Gastrocnemius medialis (tissue), 4 donors: ENCODE data around the gene CYBA. TPM values are rescaled to one million over a fixed set of nuclear protein-coding genes. Genes with fewer than 3 reads are reported as not detected.
A peak's percentile ranks its signal among the peaks of the same experiment; 100 is the strongest.

ENCODE experiments used
- ATAC-seq, 2 donors: fragments of 150-250 bp; one replicate each; pipeline ENCODE4 v1.9.1; 2016
- DNase-seq, 2 donors: peaks; one replicate each; pipeline ENCODE4 v3.0.0-alpha.2; 2019
- H3K27ac ChIP-seq, 4 donors: fragments of 200-600 bp; sonication (generic); 1 replicate in 1 of 4; 2 replicates in 3 of 4; pipeline ENCODE4 v1.5.1; 2016 to 2018; ENCODE audit warnings: mild to moderate bottlenecking in 2 of 4, moderate library complexity in 1 of 4
- H3K27me3 ChIP-seq, 3 donors: fragments of 200-600 bp; sonication (generic) in 2 of 3; 1 replicate in 1 of 3; 2 replicates in 2 of 3; pipeline versions ENCODE4 v1.5.1 to v1.6.0; 2016 to 2019; ENCODE audit warnings: mild to moderate bottlenecking in 1 of 3, moderate library complexity in 1 of 3
- H3K36me3 ChIP-seq, 2 donors: fragments of 200-600 bp; sonication (generic) in 1 of 2; one replicate each; pipeline ENCODE4 v1.5.1; 2017 to 2018
- H3K4me1 ChIP-seq, 2 donors: fragments of 200-600 bp; sonication (generic) in 1 of 2; one replicate each; pipeline ENCODE4 v1.5.1; 2016 to 2017; ENCODE audit warnings: mild to moderate bottlenecking in 2 of 2
- H3K4me3 ChIP-seq, 4 donors: fragments of 200-600 bp; sonication (generic) in 3 of 4; 1 replicate in 1 of 4; 2 replicates in 3 of 4; pipeline ENCODE4 v1.5.1; 2016 to 2019; ENCODE audit warnings: mild to moderate bottlenecking in 2 of 4
- H3K9me3 ChIP-seq, 3 donors: fragments of 200-600 bp; sonication (generic) in 2 of 3; 1 replicate in 1 of 3; 2 replicates in 2 of 3; pipeline ENCODE4 v1.5.1; 2016 to 2019
- CTCF ChIP-seq, 5 experiments: fragments of 450-650 bp in 3 of 5; fragments of 200-600 bp in 2 of 5; sonication (generic) in 2 of 5; IDR thresholded peaks in 4 of 5; conservative IDR thresholded peaks in 1 of 5; 1 replicate in 4 of 5; 2 replicates in 1 of 5; pipeline ENCODE4 v1.5.1; 2016 to 2019; ENCODE audit warnings: antibody characterized with exemption in 5 of 5, mild to moderate bottlenecking in 3 of 5, moderate library complexity in 3 of 5
- POLR2A ChIP-seq, 2 donors: fragments of 450-650 bp; IDR thresholded peaks; one replicate each; pipeline ENCODE4 v1.6.1; 2017; ENCODE audit warnings: antibody characterized with exemption in 2 of 2, mild to moderate bottlenecking in 2 of 2, moderate library complexity in 2 of 2
- in situ Hi-C, 4 donors: fragments of 200-750 bp; cut with MboI; loops; one replicate each; pipeline versions ENCODE4 v1.15.0 to v1.8.0; 2017; ENCODE audit warnings: low sequenced_read_pairs in 4 of 4
- intact Hi-C: fragments of 100-400 bp; cut with DNase I; formaldehyde crosslinking; loops from one replicate; pipeline ENCODE4 v1.15.1; 2023; ENCODE audit warnings: low total_unique reads
- total RNA-seq, 4 donors: library from RNA; depleted of rRNA; stranded (reverse); fragments of >200 nt; gene quantifications; one replicate each; pipeline versions ENCODE4 v1.1.0 to v1.2.3, GENCODE V29; 2016

CYBA gene
- total RNA-seq, 4 donors from 2014 or later, result 5.1 to 33.2 (median 28.7) TPM

- intact Hi-C loops, result no loop called here
- Histone ChIP-seq H3K36me3 (peaks cover 0 to 32% of the 10 kb centered on the region in 2 donors), H3K9me3 (no peaks in the 10 kb centered on the region), H3K27me3 (no peaks in the 10 kb centered on the region), H3K4me1 (peaks cover 12 to 14% of the 10 kb centered on the region in 2 donors), H3K27ac (no peak overlapping the region), H3K4me3 (no peak overlapping the region)
- DNase-seq (no peak), ATAC-seq (no peak)
- TF ChIP-seq CTCF (IDR thresholded peaks at IDR 0.05 in 4 of 5, conservative IDR thresholded peaks at IDR 0.05 in 1 of 5) (no peak), POLR2A (IDR thresholded peaks at IDR 0.05) (no peak)
- in situ Hi-C loops, result no loop called here
Measured at GRCh38 chr16:88697116-88697830, 46.4 kb upstream of the CYBA start.

GRCh38 chr16:88696441-88696840, 45.6 kb upstream of the CYBA start:
- Histone ChIP-seq H3K4me3 (no peak overlapping the region), H3K27ac (peak overlapping the region in 3 of 4 donors; percentile 66 to 75 (median 68)), H3K9me3 (no peaks in the 10 kb centered on the region), H3K4me1 (peaks cover 10 to 12% of the 10 kb centered on the region in 2 donors), H3K36me3 (peaks cover 0 to 32% of the 10 kb centered on the region in 2 donors), H3K27me3 (no peaks in the 10 kb centered on the region)
- intact Hi-C loops (no loop called here), in situ Hi-C loops (no loop called here)
- ATAC-seq, result no peak
- no peak for TF ChIP-seq POLR2A (IDR thresholded peaks at IDR 0.05)
- TF ChIP-seq CTCF (IDR thresholded peaks at IDR 0.05 in 4 of 5, conservative IDR thresholded peaks at IDR 0.05 in 1 of 5), result no peak
- no peak for DNase-seq

- peak; percentile 46 to 71 for DNase-seq
- Histone ChIP-seq H3K27me3 (no peaks in the 10 kb centered on the region), H3K4me1 (peaks cover 7 to 12% of the 10 kb centered on the region in 2 donors), H3K27ac (peak overlapping the region; percentile 56 to 75 (median 67)), H3K36me3 (peaks cover 0 to 32% of the 10 kb centered on the region in 2 donors), H3K9me3 (no peaks in the 10 kb centered on the region), H3K4me3 (no peak overlapping the region)
- TF ChIP-seq POLR2A (IDR thresholded peaks at IDR 0.05) (no peak), CTCF (IDR thresholded peaks at IDR 0.05 in 4 of 5, conservative IDR thresholded peaks at IDR 0.05 in 1 of 5) (no peak)
- ATAC-seq, result peak; percentile 80
- in situ Hi-C loops, result no loop called here
- intact Hi-C loops, result no loop called here
Measured at GRCh38 chr16:88695753-88696152, 44.9 kb upstream of the CYBA start.

DNA sequence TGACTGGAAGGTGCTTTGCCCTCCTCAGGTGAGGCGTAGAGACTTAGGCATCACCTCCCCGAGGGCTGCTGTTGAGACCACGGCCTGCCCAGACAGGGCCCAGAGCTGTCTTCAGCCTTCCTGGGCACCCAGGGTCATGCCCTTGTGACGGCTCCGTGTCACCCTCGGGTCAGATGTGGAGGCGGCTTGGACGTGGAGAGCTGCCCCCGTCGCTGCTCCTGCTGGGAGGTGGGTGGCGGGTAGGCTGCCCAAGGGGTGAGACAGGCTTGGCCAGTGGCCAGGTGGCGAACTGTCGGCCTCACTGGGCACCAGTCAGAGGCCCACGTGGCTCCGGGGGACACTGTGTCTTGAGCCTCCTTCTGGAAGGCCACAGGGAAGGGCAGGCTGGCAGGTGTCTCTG, 44.4 kb upstream of the CYBA start:
- TF ChIP-seq POLR2A (IDR thresholded peaks at IDR 0.05), result no peak
- TF ChIP-seq CTCF (IDR thresholded peaks at IDR 0.05 in 4 of 5, conservative IDR thresholded peaks at IDR 0.05 in 1 of 5), result no peak
- peaks cover 0 to 32% of the 10 kb centered on the region in 2 donors for H3K36me3 ChIP-seq

More for the DNA sequence above, 44.4 kb upstream of the CYBA start:
- peak overlapping the region; percentile 56 to 75 (median 67) for H3K27ac ChIP-seq
- in situ Hi-C loops, result no loop called here
- H3K4me3 ChIP-seq, result no peak overlapping the region
- peaks cover 7 to 12% of the 10 kb centered on the region in 2 donors for H3K4me1 ChIP-seq
- no peaks in the 10 kb centered on the region for H3K27me3 ChIP-seq
- DNase-seq, result no peak
- intact Hi-C loops, result no loop called here
- H3K9me3 ChIP-seq, result no peaks in the 10 kb centered on the region
- peak; percentile 17 to 23 for ATAC-seq
